HG03457 (cell line): Measurements from ENCODE around the gene ZNRD2.
A peak's percentile ranks its signal among the peaks of the same experiment; 100 is the strongest.

ENCODE experiments used
- ATAC-seq: cut with Tn5 transposase; IDR thresholded peaks from one replicate; pipeline ENCODE4 v1.9.1; 2021; ENCODE audit warnings: moderate number of reproducible peaks; ENCODE audit not compliant: unreplicated experiment

Gene ZNRD2

DNA sequence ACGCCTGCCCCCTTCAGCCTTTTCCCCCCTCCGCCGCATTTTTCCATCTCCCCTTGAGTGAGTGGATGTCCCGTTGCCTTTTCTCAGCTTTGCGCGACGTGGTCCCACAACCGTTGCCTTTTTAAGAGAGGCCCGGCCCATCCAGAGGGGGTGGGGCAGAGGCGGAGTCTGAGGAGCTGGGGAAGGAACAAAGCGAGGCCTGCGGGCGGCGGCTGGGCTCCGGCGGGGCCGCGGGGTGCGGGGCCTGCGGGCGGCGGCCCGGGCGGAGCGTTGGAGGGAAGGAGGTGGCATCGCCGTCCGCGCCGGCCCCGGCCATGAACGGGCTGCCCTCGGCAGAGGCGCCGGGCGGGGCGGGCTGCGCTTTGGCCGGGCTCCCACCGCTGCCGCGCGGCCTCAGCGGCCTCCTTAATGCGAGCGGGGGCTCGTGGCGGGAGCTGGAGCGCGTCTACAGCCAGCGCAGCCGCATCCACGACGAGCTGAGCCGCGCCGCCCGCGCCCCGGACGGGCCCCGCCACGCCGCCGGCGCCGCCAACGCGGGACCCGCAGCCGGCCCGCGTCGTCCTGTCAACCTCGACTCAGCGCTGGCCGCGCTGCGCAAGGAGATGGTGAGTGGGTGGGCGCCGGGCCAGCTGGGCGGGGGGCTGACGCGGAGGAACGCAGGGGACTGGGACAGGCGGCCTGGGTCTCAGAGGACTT, 2.2 kb downstream of the ZNRD2 start, which contains the start of gene FAM89B:
FAM89B (plus strand) TSS at position 183 of the 696 bp plus-strand sequence; CDS start at position 315, 132 bp downstream.
- ATAC-seq: no peak

DNA sequence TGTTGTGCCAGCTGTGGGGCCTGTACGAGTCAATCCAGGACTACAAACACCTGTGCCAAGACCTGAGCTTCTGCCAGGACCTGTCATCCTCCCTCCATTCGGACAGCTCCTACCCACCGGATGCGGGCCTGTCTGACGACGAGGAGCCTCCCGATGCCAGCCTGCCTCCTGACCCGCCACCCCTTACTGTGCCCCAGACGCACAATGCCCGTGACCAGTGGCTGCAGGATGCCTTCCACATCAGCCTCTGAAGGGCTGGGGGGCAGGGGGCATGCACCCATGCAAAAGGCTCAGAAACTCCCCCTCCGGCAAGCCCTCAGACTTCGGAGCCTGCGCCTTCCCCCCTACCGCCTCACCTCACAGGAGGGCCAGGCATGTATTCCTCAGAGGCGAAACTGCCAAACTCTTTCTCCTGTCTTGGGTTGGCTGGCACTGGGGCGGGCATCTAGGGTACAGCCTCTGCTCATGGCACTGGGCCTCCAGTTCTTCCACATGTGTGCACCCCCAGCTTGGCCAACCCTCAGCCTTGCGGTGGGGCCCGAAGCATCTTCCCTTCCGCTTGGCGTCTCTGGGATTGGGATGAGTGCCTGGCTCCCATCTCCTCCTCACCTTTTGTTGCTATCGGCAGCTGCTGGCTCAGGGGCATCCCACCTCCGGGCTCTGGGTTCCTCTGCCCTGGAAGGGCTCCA, 3.3 kb downstream of the ZNRD2 start:
- no peak for ATAC-seq

DNA sequence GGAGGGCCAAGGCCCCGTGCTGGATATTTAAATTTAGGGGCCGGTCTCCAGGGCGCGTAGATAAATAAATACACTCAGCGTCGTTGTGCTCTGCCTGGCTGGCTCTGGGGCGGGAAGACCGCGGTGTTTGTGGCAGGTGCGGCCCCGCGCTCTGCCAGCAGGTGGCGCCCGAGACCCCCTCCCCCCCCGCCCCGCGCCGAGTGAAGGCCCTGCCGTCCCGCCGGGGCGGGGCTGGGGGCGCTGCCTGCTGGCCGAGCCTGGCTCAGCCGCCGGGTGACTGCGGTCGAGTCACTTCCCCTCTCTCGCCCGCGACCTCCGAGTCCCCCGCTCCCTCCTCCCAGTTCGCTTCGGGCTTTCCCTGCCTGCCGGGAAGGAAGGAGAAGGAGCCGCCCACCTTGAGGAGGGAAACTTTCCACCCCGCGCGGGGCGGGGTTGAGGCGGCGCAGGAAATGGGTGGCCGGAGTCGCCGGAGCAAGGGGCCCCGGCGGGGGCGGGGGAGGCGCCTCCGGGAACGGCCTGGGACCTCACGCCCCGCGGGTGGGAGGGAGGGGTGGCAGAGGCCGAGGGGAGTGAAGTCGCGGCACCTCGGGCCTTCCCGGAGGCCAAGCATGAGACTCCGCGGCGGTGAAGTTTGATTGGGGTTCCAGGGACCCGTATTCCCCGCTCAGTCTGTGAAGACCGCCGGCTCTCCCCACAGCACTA, 4.0 kb downstream of the ZNRD2 start:
- peak; percentile 23 for ATAC-seq

DNA sequence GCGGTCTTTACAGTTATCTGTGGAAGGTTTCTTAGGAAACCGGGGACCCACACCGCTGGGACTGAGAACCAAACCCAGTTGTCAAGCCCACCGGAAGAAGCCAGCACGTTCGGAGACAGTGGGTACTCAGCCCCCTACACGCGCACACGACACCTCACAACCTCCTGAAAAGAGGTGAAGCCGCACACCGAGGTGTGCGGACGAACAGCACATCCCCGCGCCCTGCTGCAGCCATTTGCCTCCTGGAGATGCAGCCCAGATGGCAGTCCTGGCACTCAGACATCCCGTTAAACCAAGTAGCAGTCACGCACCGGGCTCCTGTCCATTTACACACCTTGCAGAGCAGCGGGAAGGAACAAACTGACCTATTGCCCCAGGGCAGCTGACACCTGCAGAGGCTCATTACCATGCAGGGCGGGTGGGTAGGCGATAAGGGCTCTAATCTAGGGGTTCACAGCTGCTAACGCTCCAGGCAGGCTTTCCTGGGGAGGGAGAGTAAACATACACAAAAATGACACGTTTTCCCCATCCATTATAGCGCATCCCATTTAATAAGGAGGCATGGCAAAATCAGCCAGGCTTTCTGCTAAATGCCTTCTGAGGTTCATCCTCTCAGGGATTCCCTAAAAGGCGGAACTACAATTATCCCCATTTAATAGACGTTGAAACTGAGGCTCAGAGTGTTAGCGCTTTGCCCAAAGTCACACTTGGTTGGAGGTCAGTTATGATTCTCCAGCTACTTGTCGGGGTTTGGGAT, 4.7 kb downstream of the ZNRD2 start:
- ATAC-seq: no peak

DNA sequence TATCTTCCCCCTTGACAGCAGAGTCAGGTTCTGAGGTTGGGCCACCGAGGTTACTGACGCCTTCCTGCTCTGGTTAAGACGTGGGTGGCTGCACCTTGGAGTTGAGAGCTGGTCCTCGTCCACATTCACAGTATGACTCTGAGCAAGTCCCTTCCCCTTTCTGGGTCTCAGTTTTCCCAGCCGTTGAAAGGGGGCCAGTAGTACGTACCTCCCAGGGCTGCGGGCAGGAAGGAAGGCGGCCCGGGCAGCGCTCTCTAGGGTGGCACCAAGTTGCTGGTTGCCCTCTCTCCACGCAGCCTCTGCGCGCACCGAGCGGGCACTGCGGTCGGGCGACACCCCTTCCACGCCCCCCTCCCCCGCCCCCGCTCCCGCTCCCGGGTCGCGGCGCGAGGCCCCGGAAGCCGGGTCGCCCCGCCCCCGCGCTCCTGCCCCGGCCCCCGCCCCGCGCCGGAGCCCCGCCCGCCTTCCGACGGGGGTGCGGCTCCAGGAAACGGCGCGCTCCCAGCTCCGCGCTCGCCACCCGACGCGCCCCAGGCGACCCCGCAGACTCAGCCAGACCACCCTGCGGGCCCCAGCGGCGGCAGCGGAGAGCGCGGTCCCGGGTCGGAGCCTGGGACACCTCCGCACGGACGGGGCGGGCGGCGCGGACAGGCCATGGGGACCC, 5.4 kb downstream of the ZNRD2 start, which contains the start of gene EHBP1L1:
EHBP1L1 (plus strand) TSS at position 486 of the 664 bp plus-strand sequence. CDS start 250 bp downstream, outside the sequence.
- ATAC-seq: no peak

DNA sequence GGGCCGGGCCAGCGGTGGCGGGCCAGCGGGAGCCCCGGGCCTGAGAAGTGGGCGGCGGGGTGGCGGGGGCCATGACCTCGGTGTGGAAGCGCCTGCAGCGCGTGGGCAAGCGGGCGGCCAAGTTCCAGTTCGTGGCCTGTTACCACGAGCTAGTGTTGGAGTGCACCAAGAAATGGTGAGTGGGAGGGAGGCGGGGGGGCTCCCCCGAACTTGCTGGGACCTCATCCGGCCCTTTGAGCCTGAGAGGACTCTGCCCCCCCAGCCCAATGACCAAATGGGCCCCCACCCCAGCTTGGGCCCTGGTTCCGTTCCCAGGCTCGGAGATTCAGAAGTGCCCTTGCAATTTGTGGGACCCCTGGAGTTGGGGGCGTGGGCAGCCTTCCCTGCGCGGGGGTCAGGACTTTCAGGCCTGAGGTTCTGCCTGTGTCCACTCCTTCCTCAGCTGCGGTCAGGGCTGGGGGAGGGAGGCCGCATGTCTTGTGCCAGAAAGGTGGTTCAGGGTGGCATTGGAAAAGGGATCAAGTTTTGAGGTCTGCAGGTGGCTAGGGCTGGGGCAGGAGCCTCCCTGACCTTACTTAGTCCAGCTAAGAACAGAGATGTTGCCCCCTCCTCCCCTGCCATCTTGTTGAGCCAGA, 6.1 kb downstream of the ZNRD2 start:
- no peak for ATAC-seq

DNA sequence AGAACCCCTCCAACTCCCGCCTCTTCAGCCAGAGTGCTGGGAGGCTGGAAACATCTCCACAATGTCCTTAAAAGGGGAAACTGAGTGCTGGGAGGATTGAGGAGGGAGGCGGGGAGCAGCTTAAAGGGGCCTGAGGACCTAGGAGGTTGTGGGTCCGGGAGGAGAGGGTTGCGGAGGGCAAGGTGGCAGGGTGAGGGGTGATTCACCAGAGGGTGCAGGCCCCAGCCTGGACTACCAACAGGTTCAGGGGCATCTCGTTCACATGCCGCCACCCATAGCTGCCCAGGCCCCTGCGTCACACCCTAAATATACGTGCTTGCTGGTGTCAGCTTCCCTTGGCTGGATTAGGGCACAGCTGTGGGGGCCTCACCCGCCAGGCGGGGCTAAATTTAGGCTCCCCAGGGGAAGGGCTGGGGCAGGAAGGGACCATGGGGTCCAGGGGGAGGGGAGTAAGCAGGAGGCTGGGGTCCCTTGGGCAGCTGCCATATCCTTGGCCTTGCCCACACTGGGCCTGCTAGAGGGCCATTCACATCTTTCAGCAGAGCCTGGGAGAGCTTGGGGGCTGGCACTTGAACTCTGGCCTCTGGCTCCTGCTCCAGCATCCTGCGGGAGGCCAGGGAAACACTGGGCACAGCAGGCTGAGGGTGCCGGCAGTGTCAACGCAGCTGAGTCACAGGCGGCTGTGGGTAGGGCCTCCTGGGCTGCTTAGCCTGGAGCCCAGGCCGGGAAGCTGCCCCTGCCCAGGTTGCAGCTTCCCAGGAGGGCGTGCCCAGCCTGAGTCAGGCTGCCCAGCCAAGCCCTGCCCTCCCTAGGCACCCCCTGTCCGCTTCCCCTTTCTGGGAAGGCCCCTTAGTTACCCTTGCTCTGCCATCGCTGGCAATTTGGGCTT, 6.8 kb downstream of the ZNRD2 start:
- ATAC-seq: no peak

DNA sequence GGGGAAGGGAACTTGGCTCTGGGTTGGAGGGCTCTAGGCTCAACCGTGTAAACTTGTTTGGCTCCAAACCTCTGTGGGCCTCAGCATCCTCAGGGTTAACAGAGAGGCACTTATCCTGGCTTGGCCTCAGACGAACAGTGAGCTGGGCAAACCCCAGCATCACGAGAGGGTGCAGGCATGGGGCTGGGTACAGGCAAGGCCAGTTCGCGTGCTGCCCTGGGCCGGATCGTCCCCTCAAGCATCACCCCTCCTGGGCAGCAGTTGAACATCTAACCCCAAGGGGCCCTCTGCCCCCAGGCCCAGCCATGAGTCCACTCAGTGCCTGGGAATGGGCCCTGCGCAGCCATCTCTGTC, 7.5 kb downstream of the ZNRD2 start:
- no peak for ATAC-seq

DNA sequence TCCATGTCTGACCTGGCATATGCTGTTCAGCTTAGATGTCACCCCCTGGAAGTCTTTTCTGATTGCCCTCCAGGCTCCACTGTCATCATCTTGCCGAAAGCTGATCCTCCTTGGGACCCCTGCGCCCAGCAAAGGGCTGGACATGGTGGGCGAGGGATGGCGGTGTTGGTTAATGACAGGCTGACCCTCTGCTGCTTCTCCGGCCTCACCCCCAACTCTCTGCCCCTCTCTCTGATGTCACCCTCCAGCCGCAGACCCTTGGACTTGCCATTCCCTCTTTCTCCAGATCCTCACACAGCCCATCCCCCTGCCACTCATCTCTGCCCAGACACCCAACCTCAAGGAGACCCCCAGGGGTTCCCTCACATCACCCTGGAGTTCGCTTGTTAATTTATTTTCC, 7.9 kb downstream of the ZNRD2 start:
- ATAC-seq: no peak

DNA sequence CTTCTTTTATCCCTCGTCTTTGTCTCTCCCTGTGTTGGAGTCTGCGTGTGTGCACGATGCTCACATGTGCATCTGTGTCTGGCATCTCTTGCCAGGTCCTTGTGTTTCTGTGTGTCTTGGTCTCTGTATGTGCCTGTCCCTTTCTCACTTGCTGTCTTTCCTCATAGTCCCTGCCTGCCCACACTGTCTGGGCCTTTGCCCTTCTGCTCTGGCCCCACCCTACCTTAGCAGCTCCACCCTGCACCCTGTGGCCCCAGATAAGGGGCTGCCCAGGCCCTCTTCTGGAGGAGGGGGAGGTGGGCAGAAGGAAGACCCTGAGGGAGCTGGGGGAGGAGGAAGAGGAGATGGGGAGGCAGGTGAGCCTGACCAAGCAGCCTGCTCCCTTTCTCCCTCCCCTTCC, 8.4 kb downstream of the ZNRD2 start:
- no peak for ATAC-seq

DNA sequence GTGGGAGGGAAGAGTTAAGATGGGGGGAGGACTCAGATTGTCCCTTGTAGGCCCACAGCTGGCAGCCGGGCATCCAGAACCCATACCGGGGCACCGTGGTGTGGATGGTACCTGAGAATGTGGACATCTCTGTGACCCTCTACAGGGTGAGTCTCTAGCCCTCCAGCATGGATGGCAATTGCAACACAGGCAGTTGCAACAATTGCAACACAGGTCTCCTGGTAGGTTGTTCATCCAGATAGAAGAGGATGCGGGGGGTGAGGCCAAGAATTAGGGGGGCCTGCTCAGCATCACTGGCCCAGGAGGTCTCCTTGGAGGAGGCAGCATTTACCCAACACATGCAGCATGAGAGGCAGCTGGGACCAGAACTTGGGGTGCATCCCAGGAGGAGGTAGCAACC, 9.0 kb downstream of the ZNRD2 start:
- ATAC-seq: no peak

DNA sequence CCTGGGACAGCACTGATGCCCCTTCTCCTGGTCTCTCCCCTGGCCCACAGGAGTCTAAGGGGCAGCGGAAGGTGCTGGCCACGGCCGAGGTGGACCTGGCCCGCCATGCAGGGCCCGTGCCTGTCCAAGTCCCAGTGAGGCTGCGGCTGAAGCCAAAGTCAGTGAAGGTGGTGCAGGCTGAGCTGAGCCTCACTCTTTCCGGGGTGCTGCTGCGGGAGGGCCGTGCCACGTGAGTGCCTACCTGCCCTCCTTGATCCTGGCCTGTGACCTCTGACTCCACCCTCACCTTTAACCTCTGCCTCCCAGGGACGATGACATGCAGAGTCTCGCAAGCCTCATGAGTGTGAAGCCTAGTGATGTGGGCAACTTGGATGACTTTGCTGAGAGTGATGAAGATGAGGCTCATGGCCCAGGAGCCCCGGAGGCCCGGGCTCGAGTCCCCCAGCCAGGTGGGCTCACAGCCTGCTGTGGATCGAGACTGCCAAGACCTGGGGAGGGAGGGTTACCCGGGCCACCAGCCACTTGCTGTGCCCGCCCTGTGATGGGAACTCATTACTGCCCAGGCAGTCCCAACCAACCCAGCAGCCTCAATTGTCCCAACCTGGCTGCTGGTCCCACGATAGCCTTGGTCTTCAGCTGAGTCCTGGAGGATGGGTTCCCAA, 9.9 kb downstream of the ZNRD2 start:
- no peak for ATAC-seq

DNA sequence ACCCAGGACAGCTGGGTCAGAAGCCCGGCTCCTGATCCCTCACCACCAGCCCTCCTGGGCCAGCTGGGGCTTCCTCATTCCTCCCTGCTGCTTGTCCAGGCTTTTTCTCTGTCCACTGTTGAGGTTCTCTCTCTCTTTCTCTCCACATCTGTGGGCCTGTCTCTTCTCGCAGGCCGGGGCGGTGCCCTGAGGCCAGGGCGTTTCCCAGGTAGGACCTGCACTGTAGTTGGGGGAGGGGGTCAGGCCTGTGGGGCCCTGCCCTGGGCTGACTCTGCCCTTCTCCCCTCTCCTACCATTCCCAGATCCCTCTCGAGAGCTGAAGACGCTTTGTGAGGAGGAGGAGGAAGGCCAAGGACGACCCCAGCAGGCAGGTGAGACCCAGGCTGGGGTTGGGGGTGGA, 10.5 kb downstream of the ZNRD2 start:
- no peak for ATAC-seq

DNA sequence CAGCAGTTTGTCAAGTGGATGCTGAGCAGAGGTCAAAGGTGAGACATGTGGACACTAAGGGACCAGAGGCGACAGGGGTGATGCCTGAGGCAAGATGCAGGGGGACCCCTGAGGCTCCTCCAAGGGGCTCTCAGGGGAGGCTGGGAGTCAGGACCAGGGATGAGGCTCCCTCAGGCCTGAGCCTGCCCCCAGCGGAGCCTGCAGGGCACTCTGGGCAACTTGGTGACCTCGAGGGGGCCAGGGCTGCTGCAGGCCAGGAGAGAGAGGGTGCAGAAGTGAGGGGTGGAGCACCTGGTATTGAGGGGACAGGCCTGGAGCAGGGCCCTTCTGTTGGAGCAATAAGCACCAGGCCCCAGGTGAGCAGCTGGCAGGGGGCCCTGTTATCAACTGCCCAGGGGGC, 11.7 kb downstream of the ZNRD2 start:
- ATAC-seq: no peak

DNA sequence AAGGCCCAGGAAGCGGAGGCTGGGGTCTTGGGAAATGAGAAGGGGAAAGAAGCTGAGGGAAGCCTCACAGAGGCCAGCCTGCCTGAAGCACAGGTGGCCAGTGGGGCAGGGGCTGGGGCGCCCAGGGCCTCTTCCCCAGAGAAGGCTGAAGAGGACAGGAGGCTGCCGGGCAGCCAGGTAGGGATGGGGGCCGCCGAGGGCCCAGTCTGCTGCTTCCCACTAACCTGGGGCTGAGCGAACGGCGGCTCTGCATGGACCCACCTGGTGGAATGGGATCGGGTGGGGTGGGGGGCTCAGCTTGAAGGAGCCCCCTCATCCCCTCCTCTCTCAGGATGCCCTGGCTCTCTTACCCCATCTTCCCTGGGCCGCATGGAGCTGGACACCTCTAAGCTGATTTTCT, 13.3 kb downstream of the ZNRD2 start:
- ATAC-seq: no peak

DNA sequence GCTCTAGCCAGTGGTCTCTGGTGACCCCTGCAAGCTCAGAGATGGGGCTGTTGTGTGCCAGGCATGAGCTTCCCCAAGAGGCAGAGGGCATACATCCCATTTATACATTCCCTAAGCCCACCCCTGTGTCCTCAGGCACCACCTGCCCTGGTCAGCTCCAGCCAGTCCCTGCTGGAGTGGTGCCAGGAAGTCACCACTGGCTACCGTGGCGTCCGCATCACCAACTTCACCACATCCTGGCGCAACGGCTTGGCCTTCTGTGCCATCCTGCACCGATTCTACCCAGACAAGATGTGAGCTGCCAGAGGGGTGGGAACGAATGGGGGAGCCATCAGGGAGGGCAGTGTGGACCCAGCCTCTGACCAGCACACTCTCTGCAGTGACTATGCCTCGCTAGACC, 13.8 kb downstream of the ZNRD2 start:
- no peak for ATAC-seq

DNA sequence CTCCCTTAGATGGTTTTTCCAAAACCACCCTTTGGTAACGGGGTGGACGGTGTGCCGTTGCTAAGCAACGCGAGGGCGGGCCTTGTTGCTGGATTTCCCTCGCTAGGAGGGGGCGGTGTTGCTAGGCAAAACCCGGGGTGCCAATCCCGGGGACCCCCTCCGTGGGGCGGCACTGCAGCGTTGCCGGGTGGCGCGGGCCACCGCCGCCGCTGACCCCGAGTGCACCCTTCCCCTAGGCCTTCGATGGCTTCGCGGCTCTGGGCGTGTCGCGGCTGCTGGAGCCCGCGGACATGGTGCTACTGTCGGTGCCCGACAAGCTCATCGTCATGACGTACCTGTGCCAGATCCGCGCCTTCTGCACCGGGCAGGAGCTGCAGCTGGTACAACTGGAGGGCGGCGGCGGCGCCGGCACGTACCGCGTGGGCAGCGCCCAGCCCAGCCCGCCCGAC, 14.5 kb downstream of the ZNRD2 start:
- no peak for ATAC-seq

DNA sequence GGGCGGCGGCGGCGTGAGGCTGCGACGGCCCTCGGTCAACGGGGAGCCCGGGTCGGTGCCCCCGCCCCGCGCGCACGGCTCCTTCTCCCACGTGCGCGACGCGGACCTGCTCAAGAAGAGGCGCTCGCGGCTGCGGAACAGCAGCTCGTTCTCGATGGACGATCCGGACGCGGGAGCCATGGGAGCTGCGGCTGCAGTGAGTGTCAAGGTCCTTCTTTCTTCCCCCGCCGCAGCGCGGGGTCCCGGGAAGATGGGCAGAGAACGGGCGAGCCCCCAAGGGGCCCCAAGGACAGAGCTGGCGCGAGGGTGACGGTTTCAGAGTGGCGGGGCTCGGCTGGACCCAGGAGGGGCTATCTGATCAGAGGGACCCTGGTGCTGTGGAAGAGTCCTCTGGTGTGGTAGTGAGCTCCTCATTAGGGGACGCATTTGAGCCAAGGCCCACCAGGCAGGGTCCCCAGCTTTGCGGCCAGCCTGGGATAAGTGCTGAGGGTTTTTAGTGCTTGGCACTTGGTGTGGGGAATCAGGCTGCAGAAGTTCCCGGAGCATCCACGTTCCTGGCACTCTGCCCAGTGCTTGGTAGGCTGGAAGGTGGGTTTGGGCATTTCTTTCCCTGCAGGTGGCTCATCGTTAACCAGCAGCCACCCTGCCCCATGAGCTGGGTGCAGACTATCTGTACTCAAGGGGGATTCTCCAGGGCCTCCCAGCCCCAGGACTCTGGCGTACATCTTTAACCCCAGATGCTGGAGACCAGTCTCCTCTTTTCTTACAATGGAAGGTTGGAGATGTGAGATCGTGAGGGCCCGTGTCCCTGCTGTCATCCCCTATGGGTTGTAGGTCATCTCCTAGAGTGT, 15.3 kb downstream of the ZNRD2 start:
- no peak for ATAC-seq
